Omental fat pad (tissue), 4 donors: ENCODE data around the gene MIGA1. TPM values are rescaled to one million over a fixed set of nuclear protein-coding genes. Genes with fewer than 3 reads are reported as not detected.
"Not testable (repeated sequence)": the region's sequence is repeated elsewhere in the genome, so short reads cannot be mapped to it uniquely, and the experiment has no call there.

Source experiments
- ATAC-seq: fragments of 150-250 bp; one replicate; pipeline ENCODE4 v1.9.1; 2016; ENCODE audit warnings: mild to moderate bottlenecking, moderate library complexity; ENCODE audit not compliant: low FRiP score
- DNase-seq: peaks from one replicate; pipeline ENCODE4 v3.0.0-alpha.2; 2019; ENCODE audit warnings: low spot score
- total RNA-seq, 4 donors: library from RNA; depleted of rRNA; stranded (reverse); fragments of >200 nt; gene quantifications; one replicate each; pipeline ENCODE4 v1.1.0, GENCODE V29; 2016
- TF ChIP-seq, protein P1 (sequence below), 3 donors: fragments of 450-650 bp; IDR thresholded peaks; one replicate each; pipeline ENCODE4 v1.5.1; 2016 to 2017; ENCODE audit warnings: antibody characterized with exemption in 3 of 3, mild to moderate bottlenecking in 3 of 3, moderate library complexity in 2 of 3

The MIGA1 gene
- total RNA-seq, 4 donors from 2014 or later: 11.9 to 19.7 (median 14.7) TPM

DNA sequence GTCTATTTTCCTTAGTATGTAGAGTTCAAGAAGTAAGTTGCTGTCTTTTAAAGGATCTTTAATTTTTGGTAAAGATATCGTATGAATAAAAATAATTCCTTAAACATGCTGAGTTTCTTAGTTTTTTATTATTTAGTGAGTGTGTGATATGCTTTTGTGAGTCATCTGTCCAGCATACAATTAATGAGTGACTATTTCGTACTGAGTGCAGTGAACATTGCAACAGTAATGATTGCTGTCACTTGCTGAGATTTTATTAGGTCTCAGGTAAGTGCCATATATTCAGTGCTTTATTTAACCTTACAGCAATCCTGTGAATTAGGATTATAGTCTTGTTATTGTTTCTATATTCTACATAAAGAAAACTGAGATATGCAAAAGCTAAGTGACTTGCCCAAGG is 22.6 kb downstream of the MIGA1 start:
- ATAC-seq (no peak), DNase-seq (no peak)
- TF ChIP-seq, protein P1, sequence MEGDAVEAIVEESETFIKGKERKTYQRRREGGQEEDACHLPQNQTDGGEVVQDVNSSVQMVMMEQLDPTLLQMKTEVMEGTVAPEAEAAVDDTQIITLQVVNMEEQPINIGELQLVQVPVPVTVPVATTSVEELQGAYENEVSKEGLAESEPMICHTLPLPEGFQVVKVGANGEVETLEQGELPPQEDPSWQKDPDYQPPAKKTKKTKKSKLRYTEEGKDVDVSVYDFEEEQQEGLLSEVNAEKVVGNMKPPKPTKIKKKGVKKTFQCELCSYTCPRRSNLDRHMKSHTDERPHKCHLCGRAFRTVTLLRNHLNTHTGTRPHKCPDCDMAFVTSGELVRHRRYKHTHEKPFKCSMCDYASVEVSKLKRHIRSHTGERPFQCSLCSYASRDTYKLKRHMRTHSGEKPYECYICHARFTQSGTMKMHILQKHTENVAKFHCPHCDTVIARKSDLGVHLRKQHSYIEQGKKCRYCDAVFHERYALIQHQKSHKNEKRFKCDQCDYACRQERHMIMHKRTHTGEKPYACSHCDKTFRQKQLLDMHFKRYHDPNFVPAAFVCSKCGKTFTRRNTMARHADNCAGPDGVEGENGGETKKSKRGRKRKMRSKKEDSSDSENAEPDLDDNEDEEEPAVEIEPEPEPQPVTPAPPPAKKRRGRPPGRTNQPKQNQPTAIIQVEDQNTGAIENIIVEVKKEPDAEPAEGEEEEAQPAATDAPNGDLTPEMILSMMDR (IDR thresholded peaks at IDR 0.05): no peak

DNA sequence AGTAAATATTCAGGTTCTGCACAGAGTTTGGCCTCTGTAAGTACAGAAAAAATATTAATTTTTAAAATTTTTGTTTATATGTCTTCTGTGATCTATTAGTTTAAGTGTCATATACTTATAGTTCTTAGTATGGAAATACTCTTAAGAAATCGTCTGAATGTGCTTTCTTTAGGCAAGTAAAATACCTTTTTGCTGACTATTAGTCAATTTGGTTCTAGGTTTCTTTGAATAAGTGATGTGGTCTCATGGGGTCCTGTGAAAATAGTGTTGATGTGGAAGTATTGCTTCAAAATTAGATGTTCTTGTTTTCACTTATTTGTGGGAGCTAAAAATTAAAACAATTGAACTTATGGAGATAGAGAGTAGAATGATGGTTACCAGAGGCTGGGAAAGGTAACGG is 23.9 kb downstream of the MIGA1 start:
- TF ChIP-seq, protein P1 (IDR thresholded peaks at IDR 0.05): no peak
- DNase-seq (no peak), ATAC-seq (no peak)

DNA sequence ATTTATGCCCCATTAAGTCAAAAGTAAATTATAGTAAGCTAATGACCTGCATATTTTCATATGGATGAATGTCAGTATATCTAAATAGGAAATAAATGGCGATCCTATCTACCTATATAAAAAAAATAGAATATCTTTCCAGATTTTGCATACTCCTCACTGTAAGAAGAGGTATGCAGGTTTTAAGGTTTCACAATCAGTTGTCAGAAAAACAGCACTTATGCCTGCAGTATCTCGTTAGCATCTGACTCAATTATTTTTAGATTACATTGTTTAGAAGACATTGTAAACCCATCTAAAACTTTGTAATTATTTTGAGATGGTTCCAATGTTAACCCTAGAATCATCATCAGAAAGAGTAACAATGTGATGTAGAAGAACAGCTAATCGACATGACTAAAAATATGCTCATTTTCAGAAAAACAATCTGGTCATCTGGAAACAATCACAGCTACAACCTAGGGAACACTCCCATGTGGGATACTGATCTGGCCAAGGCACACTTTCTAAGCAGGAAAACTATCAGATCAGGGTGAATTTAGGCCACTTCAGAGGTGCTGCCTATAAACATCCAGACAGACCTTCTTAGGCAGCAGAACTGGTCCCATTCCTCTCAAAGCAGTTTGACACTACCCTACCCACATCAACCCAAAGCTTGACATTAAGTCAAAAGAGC is 30.5 kb downstream of the MIGA1 start:
- not testable (repeated sequence) for DNase-seq, ATAC-seq

DNA sequence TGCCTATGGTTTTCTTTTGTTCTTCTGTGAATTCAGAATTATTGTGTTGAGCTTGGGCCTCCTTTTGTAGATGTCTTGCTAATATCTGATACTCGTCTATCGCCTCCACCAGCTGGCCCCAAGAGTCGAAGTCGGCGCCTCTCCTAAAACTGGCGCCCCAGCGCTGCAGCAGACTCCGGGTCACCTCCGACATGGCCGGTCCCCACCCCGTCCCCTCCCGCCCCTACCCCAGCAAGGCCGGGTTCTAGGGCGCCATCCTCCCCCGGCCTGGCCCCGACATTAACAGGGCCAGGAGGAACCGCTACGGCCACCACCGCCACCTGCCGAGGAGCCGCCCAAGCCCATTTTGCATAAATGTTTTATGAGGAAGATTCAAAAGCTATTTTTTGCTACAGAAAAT is 32.1 kb downstream of the MIGA1 start:
- not testable (repeated sequence) for DNase-seq, ATAC-seq

DNA sequence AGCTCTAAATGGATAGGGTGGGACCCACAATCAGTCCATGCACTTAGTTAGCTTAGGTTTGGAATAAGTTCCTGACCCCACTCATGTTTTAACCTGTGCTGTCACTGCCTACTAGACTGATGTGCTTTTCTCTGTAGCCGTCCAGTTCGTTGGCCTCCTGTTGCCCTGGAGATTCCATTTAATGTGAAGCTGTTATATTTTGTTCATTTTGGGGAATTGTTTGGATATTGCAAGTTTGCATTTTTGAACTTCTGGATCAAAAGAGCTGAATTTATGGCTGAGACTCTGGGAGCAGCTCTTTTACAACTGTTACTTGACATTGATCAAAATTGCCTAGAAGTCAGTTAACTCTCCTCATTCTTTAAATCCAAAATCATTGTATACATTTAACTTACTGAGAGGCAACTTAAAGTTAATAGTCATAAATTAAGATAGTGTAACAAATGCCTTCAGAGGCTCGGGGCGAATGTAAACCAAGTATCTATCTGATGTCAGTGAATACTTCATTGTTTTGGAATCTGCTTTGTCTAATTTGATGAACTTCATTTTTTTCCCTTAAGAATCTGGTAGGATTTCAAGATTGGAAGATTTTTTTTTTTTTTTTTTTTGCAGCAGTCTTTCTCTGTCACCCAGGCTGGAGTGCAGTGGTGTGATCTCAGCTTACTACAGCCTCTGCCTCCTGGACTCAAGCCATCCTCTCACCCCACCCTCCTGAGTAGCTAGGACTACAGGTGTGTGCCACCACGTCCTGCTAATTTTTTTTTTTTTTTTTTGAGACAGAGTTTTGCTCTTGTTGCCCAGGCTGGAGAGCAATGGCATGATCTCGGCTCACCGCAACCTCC is 38.1 kb downstream of the MIGA1 start:
- TF ChIP-seq, protein P1 (IDR thresholded peaks at IDR 0.05): no peak

DNA sequence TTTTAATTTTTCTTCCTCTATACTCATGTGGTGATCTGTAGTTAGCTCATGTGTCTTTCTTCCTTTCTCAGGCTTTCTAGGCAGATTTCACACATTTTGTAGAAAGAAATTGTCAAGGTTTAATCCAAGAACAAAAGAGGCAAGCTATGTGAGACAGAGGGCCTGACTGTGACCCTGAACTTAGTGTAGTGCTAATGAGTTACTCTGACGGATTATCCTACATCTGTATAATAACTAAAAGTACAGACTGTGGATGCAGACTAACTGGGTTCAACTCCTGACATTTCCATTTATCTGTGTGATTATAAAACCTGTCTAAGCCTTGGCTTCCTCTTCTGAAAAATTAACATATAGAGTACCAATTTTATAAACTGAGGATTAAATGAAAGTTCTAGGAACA is 40.7 kb downstream of the MIGA1 start:
- ATAC-seq (no peak), DNase-seq (no peak)
- TF ChIP-seq, protein P1 (IDR thresholded peaks at IDR 0.05): no peak

More for the DNA sequence above, 38.1 kb downstream of the MIGA1 start:
- ATAC-seq (no peak), DNase-seq (no peak)

DNA sequence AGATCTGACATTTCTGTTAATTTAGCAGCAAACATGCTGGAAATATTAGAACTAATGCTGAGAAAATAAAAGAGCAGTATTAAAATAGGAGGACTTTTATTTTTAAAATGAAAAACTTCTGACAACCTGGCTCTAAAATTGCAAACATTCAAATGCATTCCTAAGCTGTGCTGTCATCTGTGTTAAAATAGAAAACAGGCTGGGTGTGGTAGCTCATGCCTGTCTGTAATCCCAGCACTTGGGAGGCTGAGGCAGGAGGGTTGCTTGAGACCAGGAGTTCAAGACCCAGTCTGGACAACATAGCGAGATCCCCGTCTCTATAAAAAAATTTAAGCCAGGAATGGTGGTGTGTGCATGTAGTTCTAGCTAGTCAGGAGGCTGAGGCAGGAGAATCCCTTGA is 44.6 kb downstream of the MIGA1 start:
- ATAC-seq: no peak
- TF ChIP-seq, protein P1 (IDR thresholded peaks at IDR 0.05): no peak
- no peak for DNase-seq

DNA sequence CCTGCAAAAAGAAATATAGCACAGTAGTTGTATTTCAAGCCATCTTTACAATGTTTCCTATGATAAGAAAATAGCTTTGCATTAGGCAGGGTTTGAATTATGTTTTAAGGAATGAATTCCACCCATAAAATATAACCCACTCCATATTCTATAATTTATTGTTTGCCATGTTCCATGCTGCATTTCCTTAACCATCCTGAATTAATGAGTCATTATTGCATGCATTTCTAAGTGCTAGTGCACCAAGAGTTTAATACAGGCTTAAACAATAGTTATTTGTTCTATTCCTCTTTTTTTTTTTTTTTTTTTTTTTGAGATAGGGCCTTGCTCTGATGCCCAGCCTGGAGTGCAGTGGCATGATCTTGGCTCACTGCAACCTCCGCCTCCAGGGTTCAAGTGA is 45.2 kb downstream of the MIGA1 start:
- ATAC-seq (no peak), DNase-seq (no peak)
- TF ChIP-seq, protein P1 (IDR thresholded peaks at IDR 0.05): no peak
